Activated CD4-positive, alpha-beta T cell treated with anti-CD3 and anti-CD28 coated beads, Interleukin-2, Interleukin-6, amounts not matched to agents 100 ng/mL and 50 ng/mL, durations not matched to agents 16 hours and 8 hours (primary cell): ENCODE results near the gene SERPINA4.

Experiments
- DNase-seq: peaks from one replicate; pipeline ENCODE4 v3.0.0-alpha.2; 2020

SERPINA4 gene

GRCh38 chr14:94617988-94618822 is 57.0 kb downstream of the SERPINA4 start:
- DNase-seq = no peak

DNA sequence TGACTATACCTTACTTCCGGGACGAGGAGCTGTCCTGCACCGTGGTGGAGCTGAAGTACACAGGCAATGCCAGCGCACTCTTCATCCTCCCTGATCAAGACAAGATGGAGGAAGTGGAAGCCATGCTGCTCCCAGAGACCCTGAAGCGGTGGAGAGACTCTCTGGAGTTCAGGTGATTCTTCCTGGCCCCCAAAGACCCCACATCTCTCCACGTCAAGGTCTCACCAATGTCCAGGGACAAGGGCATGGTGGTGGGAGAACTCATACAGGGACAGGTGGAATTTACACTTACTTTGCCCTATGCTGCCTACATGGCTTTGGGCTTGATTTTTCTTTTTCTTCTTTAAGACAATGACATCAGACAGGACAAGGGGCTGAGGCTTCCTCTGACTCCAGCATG is 58.1 kb downstream of the SERPINA4 start:
- DNase-seq = no peak
